ENCODE data around the gene OS9.
A peak's percentile ranks its signal among the peaks of the same experiment; 100 is the strongest.

Gene OS9

DNA sequence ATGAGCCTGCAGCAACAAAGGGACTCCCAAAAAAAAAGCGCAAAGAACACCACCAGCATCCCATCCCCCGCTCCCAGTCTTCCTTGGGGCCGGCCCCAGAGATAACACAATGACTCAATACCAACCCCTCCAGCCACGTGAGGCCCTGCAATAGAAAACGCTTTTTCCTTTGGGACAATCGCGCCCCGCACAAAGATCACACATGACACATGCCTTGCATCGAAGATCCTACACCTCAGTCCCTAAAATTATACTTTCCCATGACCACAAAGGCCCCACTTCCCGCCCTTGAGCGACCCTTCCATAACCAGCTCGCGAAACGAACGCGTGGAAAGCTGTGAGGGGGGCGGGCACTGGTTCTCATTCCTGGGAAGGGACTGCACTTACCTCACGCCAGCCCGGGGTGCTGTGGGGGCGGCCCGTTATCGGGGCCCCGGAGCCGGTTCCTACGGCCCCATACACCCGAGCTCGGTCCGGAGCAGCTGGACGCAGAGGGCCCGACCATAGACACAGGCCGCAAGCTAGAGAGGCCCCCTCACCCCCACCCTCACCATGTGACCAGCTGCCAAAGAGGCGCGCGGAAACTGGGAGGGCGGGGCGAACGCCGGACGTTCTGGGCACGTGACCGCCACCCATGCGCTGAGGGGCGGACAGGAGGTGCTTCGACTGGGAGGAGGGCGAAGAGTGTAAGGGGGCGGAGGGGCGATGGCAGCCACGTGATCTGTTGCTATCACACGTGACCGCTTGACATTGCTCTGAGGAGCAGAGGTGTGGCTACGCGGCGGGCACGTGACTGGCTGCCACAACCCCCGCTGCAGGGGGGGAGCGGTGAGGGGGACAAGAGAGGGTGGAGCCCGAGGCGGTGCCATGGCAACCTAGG, 58.1 kb downstream of the OS9 start, which contains the start of gene CDK4:
CDK4 (minus strand) TSS at position 523 of the 880 bp plus-strand sequence. CDS start 593 bp downstream, outside the sequence.
- DNase-seq (ENCODE audit: low read depth in 2 of 2): peak; percentile 92 to 97

DNA sequence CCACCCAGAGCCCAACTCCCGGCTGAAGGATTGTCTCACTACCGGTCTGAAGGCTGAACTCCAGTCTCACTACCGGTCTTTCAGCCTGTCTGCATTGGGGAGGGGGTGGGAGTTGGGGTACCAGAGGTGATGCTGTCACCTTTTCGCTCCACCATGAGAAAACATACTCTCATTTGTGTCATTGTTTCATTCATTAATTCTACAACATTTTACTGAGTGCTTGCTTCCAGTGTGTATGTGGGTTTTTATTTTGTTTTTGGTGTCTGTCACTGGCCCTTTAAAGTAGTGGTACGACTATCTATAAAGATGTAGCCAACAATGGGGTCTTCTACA, 58.7 kb downstream of the OS9 start:
- DNase-seq (ENCODE audit: low read depth in 2 of 2): no peak

DNA sequence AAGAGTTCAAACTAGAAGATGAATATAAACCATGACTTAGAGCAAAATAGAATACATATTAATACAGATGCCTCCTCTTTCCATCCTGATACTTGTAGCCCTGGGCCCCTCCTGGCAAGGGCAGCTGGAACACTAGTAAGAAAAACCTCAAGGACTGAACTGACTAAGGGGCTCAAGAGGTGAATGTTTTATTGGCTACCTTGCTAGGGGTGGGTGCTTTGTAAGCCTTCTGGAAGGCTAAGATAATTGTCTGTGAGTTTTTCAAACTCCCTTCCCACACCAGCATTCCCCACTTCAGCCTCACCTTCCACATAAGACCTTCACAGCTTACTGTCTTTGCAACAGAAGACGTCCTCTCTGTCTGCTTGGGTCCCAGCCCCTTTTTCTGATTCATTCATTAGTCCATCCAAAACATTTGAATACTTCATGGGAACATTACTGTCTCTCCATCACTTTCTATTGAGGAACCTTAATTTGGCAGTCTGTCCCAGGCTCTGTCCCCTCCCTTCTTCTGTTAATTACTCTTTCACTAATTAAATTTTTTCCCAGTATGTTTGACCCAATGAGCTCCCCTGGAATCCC, 59.9 kb downstream of the OS9 start:
- DNase-seq (ENCODE audit: low read depth in 2 of 2): no peak

DNA sequence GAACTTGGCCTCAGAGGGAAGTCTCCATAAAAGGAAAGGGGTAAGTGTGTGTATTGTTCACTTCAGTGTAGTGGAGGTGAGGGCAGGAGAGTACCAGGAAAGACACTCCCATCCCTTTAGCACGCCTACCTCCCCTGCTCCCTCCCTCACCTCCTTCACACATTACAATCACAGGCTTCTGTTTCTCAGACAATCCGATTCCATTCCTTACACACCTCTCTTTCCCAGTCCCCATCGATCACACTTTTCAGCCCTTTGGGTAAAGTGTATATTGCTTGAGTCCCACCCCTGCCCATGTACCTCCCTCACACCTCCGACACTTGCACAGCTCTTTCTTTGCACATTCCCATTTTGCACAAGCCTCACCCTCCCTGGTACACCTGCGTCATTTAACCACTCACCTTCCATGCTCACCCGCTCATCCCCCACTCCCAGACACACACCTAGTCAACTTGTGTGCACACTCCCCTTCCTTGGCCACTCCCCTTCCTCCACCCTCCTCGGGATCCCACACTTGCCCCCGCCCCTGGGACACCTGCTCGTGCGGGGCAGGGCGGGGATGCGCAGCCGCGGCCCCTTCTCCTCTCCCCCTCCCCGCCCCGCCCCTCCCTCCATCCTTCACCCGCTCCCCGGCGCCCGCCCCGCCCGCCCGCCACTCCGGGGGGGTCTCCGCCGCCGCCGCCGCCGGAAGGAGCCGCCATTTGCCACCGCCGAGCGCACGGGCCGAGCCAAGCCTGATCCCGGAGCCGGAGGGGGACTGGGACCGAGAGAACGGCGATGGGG, 60.7 kb downstream of the OS9 start, which contains the start of gene MARCHF9:
MARCHF9 (plus strand) TSS at position 693 of the 783 bp plus-strand sequence. CDS start 426 bp downstream, outside the sequence.
- peak; percentile 66 to 70 for DNase-seq (ENCODE audit: low read depth in 2 of 2)

DNA sequence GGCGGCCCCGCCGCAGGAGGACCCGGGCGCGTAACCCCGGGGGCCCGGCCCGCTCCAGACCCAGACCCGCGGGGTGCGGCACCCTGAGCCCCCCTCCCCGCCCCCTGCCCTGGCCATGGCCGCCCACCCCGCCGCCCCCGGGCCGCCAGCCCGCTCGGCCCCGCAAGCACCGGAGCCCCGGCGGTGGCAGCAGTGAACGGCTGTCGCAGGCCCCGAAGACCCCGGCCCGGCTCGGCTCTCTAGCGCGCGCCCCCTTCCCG, 61.2 kb downstream of the OS9 start:
- DNase-seq (ENCODE audit: low read depth in 2 of 2): no peak

DNA sequence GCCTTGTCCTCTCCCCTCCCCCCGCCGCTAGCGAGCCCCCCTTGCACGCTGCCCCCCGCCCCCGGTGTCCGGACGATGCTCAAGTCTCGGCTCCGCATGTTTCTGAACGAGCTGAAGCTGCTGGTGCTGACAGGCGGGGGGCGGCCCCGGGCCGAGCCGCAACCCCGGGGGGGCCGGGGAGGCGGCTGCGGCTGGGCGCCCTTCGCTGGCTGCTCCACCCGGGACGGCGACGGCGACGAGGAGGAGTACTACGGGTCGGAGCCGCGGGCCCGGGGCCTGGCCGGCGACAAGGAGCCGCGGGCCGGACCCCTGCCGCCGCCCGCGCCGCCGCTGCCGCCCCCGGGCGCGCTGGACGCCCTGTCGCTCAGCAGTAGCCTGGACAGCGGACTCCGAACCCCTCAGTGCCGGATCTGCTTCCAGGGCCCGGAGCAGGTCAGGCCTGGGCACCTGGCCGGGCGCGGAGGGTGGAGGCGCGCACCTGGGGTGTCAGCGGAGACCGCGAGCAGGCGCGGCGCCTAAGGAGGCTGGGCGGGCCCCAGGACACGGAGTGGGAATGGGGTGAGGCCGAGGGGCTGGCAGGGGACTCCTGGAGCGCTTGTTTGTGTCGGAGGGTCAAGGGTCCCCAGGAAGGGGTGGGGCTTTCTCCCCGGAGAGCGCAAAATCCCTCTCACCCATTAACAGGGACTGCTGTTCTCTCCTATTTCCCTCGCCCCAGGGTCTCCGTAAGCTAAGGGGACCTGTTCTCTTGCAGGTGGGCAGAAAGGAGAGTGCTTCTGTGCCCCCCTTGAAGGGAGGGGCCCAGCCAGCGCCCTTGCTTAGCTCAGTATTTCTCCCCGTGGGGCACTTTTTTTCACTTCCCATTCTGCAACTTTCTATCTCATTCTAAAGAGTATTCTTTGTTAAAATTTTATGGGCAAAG, 61.8 kb downstream of the OS9 start:
- DNase-seq (ENCODE audit: low read depth in 2 of 2): no peak

DNA sequence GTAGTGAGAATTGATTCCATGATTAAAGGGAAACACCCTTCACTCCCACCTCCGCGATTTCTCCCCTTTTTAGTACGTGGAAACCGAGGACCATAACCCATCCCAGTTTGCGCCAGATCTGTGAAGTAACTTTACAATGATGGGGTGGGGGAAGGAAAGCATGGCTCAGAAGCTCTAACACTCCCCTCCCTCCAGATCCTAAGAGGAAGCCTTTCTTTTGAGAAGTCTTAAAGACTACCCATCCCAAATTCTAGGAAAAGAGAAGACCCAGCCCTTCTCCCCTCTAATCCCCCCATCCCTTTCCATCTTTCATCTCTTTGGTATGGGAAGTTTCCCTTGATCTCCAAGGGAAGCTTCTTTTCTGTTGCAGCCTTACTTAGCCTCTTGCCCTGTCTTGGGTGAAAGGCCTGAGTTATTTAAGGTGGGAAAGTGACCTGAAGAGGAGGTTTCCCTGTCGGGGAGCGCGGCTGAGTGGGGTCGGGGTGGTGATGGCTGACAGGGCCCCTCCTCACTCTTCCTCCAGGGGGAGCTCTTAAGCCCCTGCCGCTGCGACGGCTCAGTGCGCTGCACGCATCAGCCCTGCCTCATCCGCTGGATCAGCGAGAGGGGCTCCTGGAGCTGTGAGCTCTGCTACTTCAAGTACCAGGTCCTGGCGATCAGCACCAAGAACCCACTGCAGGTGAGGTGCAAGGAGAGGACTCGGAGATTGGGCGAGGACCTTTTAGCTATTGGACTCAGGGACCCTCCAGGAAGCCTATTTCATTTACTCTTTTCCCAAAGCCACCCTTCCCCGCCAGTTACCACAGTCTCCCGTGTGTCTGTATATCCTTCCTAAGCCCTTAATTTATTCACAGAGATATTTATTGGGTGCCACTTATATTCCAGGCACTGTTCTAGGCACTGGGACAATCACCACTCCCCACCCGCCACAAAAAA, 62.7 kb downstream of the OS9 start:
- DNase-seq (ENCODE audit: low read depth in 2 of 2): no peak

DNA sequence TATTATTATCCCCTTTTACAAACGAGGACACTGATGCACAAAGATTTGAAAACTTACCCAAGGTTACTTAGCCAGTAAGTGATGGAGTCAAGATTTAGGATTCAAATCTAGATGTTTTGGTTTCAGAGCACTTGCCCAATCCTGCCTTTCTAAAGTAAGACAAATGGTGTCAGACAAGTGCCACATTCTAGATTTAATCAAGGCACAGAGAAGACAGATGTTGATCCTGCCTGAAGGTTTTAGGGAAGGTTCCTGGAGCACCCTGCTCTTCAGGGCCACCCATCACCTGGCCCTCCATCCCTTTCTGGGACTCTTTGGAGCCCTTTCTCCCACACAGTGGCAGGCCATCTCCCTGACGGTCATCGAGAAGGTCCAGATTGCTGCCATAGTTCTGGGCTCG, 63.8 kb downstream of the OS9 start:
- no peak for DNase-seq (ENCODE audit: low read depth in 2 of 2)

DNA sequence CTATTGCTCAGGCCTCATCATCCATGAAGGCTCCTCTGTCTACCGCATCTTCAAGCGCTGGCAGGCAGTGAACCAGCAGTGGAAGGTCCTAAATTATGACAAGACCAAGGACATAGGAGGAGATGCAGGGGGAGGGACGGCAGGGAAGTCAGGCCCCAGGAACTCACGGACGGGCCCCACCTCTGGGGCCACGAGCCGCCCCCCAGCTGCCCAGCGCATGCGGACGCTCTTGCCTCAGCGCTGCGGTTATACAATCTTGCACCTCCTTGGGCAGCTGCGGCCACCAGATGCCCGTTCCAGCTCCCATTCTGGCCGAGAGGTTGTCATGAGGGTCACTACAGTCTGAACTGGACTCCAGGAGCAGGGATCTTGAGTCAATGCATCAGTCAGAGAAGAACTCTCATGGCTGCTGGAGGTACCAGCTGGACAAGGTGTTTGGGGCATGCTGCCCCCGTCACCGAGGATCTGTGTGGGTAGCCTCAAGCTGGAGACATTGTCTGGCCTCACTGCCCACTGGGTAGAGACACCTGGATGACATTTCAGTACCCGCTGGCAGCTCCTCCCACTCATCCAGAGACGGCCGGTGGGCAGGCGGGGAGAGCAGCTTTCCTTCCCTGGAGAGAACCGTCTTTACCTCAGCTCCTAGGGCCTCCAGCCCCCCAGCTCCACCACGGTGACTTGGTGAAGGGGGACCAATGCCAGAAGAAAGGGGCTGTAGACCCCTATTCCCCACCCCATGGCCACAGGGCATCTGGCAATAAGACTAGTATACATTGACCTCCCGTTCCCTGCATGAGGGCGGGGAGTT, 64.8 kb downstream of the OS9 start:
- DNase-seq (ENCODE audit: low read depth in 2 of 2): no peak

DNA sequence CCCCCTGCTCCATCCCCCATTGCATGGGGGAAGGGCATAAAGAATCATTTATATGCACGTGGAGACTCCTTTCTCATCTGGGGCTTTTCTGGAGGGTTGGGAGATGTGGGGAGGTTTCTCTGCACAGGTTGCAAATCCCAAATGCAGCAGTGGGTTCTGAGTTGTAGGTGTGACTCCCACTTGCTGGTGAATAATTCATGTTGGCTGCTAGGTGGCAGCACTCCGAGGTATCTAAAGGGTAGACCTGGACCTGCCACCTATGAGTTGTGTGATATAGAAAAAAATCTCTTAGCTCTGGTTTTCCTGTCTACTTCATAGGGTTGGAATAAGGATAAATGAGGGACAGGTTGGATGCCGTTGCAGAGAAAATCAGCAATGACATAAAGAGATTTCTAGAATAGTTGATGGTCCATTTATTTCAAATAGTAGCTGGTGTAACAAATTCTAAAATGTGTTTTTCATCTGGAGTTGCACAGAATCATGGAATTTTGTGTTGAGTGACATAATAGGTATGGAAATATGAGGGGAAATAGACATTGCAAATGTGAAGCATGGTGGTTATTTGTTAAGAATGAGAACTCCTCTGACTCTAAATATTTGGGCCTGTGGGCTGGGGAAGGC, 65.5 kb downstream of the OS9 start:
- DNase-seq (ENCODE audit: low read depth in 2 of 2): no peak

DNA sequence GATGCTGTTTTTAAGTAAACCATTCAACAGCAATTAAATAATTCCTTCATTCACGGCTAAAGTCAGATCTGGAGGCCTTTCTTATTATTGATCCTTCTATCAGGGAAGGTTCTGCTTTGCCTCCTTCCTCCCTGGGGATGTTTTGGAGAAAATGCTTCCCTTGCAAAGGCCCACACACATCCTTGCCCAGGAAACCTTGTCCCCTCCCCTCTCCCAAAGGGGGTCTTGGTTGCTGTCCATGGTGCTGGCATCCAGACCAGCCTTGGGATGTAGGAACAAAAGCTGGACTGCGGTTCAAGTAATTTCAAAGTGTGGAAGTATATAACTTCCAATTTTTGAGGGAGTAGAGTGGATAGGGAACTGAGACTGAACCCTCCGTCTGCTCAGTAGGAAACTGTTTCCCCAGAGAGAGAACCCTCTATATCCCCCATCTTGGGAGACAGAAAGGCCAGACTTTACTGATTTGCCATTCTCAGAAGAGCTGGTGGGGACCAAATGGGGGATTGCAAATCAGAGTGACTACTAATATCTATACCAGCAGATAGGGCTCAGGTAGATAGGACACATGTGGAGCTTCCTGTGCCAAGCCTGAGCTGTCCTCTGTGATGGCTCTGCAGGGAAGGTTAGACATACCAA, 66.5 kb downstream of the OS9 start:
- no peak for DNase-seq (ENCODE audit: low read depth in 2 of 2)

DNA sequence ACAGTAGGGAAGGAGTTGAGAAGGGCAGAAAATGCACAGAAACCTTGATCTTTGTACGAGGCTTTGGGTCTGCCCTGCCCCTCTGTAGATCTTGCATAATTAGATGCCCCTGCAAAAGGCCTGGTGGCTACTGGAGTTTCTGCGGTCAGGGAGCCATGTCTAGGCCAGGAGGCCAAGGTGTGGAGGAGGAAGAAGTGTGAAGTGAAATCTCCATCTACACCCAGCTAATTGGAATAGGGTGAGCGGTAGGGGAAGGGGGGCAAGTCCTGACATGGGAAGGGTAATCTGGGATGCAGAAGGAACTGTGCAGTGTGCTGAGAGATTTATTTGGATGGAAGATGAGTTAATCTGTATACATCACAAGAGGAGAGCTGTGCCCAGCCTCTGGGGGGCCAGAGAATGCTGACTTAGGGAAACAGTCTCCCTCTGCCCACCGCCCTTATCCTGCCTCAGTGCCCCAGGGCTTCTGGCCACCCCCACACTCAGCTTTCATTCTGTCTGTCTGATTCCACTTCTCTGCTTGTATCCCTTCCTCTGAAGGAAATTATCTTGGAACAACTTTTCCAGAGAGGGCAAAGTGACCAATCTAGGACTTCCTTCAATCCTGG, 67.6 kb downstream of the OS9 start:
- no peak for DNase-seq (ENCODE audit: low read depth in 2 of 2)

DNA sequence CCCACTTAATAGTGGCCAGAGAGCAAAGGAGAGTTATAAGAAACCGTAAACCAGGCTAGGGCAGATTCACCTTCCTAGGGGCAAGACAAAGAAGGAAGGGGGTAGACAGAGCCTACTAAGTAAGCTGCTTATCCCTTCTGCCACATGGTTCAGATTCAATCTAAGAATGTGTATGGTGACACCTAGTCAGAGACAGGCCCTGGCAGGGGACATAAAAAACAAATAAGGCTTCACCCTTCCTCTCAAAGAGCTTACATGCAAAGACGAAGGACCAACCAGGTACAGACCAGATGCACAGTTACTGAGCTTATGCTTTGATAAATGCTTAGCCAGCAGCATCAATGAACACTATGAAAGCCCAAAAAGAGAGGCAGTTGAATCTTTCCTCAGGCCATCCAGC, 68.5 kb downstream of the OS9 start:
- no peak for DNase-seq (ENCODE audit: low read depth in 2 of 2)

DNA sequence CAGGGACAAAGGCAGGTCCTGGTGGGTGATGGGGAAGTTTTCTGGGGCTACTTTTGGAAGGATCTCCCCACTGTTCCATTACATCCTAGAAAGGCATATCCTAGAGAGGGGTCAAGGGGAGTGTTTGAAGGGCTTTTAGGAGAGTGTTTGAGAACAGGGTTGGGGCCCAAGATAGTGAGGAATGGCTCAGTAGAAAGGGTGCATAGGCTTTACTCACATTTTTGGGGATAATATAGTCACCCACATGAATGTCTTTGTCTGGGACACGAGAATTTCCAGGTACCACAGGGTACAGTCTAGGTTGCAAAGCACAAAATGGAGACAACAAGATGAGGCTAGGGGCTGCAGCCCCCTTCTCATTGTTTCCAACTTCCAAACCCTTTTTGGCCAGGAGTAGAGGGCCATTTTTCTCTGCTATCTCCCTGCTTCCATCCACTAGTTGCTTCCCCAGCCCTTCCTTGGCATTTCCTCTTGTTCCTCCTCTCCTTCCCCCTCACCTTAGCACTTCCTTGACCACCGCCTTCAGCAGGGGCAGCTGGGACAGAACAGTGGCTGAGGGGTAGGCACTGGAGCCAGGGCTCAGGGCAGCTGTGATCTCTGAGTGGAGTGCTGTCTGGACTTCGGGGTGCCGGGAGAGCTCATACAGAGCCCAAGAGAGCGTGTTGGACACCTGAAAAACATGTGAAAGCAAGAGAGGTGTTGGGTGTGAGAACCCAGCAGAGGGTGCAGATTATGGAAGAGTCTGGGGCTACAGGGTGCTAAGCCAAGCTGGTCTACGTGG, 70.1 kb downstream of the OS9 start:
- DNase-seq (ENCODE audit: low read depth in 2 of 2): no peak

DNA sequence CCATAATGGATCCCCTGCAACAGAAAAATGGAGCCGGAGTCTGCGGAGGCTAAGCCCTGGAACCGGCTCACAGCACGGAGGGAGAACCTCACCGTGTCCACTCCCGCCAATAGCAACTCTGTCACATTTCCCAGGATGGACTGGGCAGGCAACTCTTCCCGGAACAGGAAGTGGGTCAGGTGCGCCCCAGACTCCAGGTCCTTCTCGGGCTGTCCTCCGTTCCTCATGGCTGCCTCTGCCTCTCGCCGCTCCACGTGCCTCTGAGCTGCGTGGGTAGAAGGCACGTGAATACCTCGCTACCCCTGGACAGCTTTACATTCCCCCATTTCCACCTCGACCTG, 70.7 kb downstream of the OS9 start:
- no peak for DNase-seq (ENCODE audit: low read depth in 2 of 2)

DNA sequence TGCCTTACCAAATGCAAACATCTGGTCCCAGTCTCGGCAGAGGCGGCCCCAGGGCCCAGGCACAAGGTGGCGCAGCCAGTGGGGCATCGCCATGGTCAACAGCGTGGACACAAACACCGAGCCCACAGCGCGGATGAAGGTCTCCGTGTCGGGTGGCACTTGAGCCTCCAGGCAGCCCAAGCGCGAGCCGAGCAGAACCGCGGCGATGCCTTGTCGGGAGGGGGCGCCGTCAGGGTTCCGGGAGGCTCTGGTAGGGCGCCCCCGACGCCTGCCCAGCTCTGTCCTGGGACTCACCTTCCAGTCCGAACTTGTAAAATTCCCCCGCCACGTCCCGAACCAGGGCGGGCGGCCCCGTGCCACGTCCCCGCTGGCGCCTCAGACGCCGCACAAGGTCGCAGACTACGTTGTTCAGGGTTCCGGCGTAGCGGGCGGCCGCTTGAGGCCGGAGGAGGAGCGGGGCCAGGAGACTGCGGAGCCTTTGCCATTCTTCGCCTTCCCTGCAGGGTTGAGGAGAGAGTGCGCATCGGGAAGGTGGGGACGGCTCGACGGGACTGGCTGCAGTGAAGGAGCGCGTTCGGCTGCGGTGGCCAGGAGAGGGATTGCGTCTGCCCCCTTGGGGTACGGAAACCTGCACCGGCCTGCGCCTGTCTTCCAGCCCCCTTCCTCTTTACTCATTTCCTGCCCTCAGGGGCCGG, 71.2 kb downstream of the OS9 start:
- DNase-seq (ENCODE audit: low read depth in 2 of 2): no peak
